ENCODE measurements around the gene CHST6.
"Not testable (repeated sequence)": the region's sequence is repeated elsewhere in the genome, so short reads cannot be mapped to it uniquely, and the experiment has no call there.

Gene CHST6

DNA sequence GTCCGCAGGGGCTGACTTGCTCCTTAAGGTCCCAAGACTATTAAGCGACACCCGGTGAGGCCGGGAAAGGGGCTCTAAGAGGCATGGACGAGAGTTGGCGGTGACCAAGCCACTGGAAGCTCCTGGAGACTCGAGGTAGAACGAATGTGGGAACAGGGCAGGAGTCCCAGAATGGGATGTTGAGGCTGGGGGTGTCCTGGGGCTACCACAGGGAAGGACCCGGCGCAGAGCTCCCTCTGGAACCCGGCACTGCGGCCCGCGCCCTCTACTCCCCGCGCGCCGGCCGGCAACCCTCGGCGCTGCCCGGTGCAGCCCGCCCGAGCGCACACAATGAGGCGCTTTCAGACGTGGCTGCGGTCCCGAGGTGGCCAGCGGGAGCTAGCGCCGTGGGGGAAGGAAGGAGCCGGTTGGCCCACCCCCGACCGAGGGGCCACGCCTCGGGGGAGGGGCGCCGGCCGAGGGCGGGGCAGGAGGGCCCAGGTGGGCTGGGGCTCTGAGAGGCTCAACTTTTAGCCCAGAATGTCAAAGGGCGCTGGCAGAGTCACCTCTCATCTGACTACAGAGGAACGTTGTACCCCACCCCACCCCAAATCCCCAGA is at the start of gene CHST6:
CHST6 (minus strand) TSS at position 366 of the 599 bp plus-strand sequence. CDS start 15,613 bp downstream, outside the sequence.
- Mint-ChIP-seq H3K9me3 (no peaks in the 10 kb centered on the region), H3K27me3 (peaks cover 34% of the 10 kb centered on the region), H3K36me3 (ENCODE audit: low read depth) (no peaks in the 10 kb centered on the region), H3K4me3 (peak within 1 kb of the TSS; percentile 62), H3K27ac (no peak within 1 kb of the TSS), H3K4me1 (ENCODE audit: low read depth) (peaks cover 8% of the 10 kb centered on the region)

DNA sequence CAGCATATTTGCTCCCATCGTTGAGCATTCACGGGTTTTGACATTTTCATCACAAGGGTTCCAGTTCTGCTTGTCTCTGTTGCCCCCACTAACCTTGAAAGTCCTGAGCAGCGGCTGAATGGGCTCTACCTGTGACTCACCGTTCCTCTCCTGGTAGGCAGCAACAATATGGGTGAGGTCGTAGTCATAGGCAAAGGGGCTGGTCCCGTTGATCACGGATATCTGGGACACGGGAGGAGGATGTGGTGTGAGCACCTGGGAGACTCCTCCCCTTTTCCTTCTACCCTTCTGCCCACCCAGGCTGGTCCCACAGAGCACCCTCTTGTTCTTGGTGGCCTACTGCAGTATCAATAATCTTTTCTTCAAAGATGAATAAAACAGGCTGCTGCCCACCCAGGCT is 47.2 kb upstream of the CHST6 start:
- not testable (repeated sequence) for H3K4me1 Mint-ChIP-seq (ENCODE audit: low read depth); H3K9me3 Mint-ChIP-seq; H3K36me3 Mint-ChIP-seq (ENCODE audit: low read depth); H3K27ac Mint-ChIP-seq; H3K4me3 Mint-ChIP-seq; H3K27me3 Mint-ChIP-seq

DNA sequence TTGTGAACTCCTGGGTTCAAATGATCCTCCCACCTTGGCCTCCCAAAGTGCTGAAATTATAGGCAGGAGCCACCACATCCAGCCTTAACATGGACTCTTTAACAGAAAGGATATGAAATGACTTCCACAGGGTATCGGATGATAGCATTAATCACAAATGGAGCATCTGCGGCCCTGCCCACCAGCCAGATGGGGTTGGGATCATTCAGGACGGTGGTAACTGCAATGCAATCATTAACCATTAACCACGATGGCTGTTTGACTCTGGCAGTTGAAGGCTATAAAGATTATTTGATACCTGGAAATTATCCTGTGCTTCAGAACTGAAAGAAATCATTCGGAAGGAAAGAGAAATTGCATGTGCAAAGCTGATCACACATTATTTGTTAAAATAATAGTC is 46.0 kb upstream of the CHST6 start:
- H3K4me3 Mint-ChIP-seq = no peak overlapping the region
- H3K9me3 Mint-ChIP-seq = no peaks in the 10 kb centered on the region
- H3K27ac Mint-ChIP-seq = no peak overlapping the region
- H3K4me1 Mint-ChIP-seq (ENCODE audit: low read depth) = no peaks in the 10 kb centered on the region
- H3K36me3 Mint-ChIP-seq (ENCODE audit: low read depth) = no peaks in the 10 kb centered on the region
- H3K27me3 Mint-ChIP-seq = no peaks in the 10 kb centered on the region

DNA sequence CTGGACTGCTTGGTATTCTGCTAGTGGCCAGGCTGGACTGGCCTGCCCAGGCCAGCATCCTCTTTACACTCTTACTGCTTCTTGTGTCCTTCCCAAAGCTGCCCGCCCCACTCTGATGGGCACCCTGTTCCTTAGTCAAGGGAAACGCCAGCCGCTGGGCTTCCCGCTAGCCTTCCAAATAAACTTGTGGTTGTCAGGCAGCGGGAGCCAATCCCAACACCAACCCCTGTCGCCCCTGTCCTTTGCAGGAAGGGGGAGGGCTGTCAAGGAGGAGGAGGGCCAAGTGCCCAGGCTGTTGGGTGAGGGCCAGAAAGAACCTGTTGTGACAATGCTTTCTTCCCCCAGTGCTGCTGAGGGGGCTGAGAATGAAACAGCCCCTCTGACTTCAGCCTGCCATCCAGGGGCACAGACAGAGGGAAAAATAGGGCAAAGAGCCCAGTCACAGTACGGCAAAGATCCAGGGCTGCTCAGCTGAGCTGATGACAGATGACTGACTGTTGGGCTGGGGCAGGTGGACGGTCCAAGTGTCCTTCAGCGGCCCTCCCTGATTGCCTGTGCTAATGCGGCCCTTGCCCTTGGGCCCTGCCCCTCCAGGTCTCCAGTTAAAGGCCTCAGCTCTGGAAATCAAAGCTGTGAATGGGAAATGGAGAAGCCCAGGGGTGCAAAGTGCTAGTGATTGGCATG is 43.8 kb upstream of the CHST6 start:
- H3K4me3 Mint-ChIP-seq = not testable (repeated sequence)

DNA sequence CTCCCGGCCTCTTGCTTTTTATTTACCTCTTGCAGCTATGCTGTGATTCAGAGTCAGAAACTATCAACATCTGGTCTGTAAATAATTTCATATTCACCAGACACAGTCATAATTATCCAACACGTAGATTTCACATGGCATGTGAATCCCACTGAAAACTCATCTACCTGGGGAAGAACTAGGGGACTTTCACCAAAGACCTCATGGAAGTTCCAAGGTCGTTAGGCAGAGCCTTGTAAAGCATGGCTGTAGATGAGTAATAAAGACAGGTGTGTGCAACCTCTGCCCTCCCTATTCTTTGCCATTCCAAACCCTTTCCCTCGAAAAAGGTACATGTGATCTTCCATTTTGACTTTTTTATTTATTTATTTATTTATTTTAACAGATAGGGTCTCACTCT is 42.5 kb upstream of the CHST6 start:
- H3K4me3 Mint-ChIP-seq = no peak overlapping the region
- H3K36me3 Mint-ChIP-seq (ENCODE audit: low read depth) = no peaks in the 10 kb centered on the region
- no peak overlapping the region for H3K27ac Mint-ChIP-seq
- H3K4me1 Mint-ChIP-seq (ENCODE audit: low read depth) = no peaks in the 10 kb centered on the region
- H3K9me3 Mint-ChIP-seq = no peaks in the 10 kb centered on the region
- no peaks in the 10 kb centered on the region for H3K27me3 Mint-ChIP-seq

More for the DNA sequence above, 43.8 kb upstream of the CHST6 start:
- H3K36me3 Mint-ChIP-seq (ENCODE audit: low read depth); H3K4me1 Mint-ChIP-seq (ENCODE audit: low read depth); H3K27me3 Mint-ChIP-seq; H3K27ac Mint-ChIP-seq; H3K9me3 Mint-ChIP-seq: not testable (repeated sequence)

DNA sequence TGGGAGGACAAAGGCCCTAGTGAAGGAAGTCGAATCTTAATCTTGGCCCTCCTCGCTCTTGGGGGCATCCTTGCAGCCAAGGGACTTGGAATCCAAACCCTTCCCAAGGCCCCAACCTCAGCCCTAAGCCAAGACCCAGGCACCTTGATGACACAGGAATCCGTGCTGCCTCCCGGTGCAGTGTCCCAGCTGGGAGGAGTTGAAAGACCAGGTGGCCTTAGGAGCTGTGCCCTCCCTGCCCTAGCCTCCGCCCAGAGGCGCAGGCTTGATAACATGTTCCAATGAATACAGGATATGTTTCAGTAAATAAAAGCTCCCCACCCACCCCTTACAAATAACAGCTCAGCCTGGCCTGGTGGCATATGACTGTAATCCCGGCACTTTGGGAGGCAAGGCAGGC is 40.7 kb upstream of the CHST6 start, which contains the start of gene CHST5:
CHST5 (minus strand) TSS at position 208 of the 400 bp plus-strand sequence. CDS start 5,724 bp downstream, outside the sequence.
- no peak within 1 kb of the TSS for H3K27ac Mint-ChIP-seq
- no peaks in the 10 kb centered on the region for H3K27me3 Mint-ChIP-seq
- H3K36me3 Mint-ChIP-seq (ENCODE audit: low read depth) = no peaks in the 10 kb centered on the region
- H3K4me1 Mint-ChIP-seq (ENCODE audit: low read depth) = no peaks in the 10 kb centered on the region
- no peaks in the 10 kb centered on the region for H3K9me3 Mint-ChIP-seq
- no peak within 1 kb of the TSS for H3K4me3 Mint-ChIP-seq

DNA sequence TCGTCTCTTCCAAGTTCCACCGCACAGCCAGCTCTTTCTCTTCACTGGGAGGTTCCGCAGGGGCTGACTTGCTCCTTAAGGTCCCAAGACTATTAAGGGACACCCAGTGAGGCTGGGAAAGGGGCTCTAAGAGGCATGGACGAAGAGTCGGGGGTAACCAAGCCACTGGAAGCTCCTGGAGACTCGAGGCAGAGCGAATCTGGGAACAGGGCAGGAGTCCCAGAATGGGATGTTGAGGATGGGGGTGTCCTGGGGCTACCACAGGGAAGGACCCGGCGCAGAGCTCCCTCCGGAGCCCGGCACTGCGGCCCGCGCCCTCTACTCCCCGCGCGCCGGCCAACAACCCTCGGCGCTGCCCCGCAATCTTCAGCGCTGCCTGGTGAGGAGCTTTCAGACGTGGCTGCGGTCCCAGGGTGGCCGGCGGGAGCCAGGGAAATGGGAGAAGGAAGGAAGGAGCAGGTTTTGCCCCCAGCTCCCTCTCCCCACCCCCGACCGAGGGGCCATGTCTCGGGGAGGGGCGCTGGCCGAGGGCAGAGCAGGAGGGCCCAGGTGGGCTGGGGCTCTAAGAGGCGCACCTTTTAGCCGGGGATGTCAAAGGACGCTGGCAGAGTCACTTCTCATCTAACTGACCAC is 40.1 kb upstream of the CHST6 start:
- no peak overlapping the region for H3K27ac Mint-ChIP-seq
- H3K4me1 Mint-ChIP-seq (ENCODE audit: low read depth) = no peaks in the 10 kb centered on the region
- no peaks in the 10 kb centered on the region for H3K27me3 Mint-ChIP-seq
- H3K9me3 Mint-ChIP-seq = no peaks in the 10 kb centered on the region
- no peaks in the 10 kb centered on the region for H3K36me3 Mint-ChIP-seq (ENCODE audit: low read depth)
- no peak overlapping the region for H3K4me3 Mint-ChIP-seq

DNA sequence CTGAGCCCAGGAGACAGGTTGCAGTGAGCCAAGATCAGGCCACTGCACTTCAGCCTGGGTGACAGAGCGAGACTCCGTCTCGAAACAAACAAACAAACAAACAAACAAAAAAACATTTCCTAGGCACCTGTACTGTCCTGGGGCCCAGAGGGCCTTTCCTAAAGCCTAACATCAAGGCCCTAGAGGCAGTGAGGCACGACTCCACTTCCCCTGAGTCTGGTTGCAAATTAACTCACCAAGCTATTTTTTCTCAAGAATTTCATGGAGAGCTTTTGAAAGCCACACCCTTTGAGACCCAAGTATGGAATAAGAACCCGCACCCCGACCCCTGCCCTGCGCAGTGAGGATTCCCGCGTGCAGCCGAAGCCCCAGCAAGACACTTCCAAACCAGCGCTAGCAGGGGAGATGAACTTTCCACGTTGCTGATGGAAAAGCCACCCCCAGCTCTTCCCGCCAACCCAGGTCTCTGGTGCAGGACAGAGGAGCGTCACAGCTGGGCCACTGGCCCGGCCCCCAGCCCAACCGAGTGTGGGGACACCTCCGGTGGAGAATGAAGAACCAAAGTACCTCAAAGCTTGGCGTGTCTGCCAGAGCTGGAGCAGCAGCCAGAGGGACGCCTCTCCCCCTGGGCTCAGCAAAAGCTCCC is 39.4 kb upstream of the CHST6 start:
- Mint-ChIP-seq H3K36me3 (ENCODE audit: low read depth) (no peaks in the 10 kb centered on the region), H3K4me1 (ENCODE audit: low read depth) (no peaks in the 10 kb centered on the region), H3K27me3 (no peaks in the 10 kb centered on the region), H3K9me3 (no peaks in the 10 kb centered on the region), H3K4me3 (no peak overlapping the region), H3K27ac (no peak overlapping the region)

DNA sequence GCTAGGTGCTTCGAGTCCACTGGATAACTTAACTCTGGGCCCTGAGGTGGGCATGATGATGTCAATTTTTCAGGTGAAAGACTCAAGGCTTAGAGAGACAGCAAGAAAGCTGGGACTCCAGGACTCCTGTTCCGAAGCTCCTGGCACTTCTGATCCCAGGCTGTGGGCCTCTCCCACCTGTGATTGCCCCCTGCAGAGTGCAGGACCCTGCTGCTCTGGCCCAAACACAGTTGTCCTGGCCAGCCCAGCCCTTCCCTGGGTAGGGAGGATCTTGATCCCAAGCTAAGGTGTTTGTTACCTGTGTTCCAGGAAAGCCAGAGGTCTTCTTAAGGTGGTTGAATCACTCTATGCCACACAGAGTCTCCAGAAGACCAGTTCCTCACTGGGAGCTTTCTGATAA is 37.5 kb upstream of the CHST6 start:
- H3K4me1 Mint-ChIP-seq (ENCODE audit: low read depth) = no peaks in the 10 kb centered on the region

DNA sequence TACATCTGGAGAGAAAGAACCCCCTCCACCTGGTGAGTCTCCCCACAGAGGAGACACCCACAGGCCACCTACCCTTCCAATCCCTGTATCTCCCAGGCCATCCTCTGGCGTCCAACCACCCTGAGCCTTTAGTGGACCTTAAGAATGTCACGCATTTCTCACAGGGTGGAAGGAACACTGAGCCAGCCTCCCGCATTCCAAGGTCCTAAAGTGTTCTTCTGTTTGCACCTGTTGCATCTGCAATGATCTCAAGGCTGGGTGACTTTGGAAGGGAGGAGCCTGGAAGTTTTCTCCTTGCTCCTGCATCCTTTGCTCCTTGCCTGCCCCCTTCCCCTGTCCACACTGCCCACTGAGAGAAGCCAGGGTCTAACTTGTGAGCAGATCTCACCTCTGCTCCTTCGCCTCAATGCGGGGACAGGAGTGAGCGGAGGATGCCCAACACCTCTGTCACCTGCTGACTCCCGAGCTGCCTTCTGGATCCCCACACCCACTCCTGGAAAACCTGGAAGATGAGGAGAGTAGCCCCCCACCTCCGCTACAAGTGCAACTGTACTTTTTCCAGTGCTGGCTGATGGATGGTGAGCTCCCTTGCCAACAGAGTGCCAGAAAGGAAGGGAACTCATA is 37.0 kb upstream of the CHST6 start:
- Mint-ChIP-seq H3K9me3 (no peaks in the 10 kb centered on the region), H3K36me3 (ENCODE audit: low read depth) (no peaks in the 10 kb centered on the region), H3K4me1 (ENCODE audit: low read depth) (no peaks in the 10 kb centered on the region), H3K4me3 (no peak overlapping the region), H3K27me3 (no peaks in the 10 kb centered on the region), H3K27ac (no peak overlapping the region)

More for the DNA sequence above, 37.5 kb upstream of the CHST6 start:
- H3K27ac Mint-ChIP-seq = no peak overlapping the region
- no peak overlapping the region for H3K4me3 Mint-ChIP-seq
- H3K27me3 Mint-ChIP-seq = no peaks in the 10 kb centered on the region
- H3K36me3 Mint-ChIP-seq (ENCODE audit: low read depth) = no peaks in the 10 kb centered on the region
- H3K9me3 Mint-ChIP-seq = no peaks in the 10 kb centered on the region

DNA sequence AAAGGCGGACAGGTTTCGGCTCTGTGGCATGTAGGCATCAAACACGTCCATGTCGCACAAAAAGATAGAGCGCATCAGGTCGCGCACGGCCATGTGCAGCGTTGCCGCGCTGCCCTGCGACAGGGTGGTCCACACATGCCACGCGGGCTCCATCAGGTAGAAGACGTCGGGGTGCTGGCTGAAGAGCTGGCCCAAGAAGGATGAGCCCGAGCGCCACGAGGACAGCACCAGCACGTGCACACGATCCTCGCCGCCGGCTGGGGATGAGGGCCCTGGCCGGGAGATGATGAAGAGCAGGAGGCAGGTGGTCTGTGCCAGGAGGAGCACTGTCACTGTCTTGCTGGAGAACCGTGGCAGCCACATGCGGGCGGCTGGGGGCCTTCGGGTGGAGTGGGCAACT is 34.7 kb upstream of the CHST6 start:
- Mint-ChIP-seq H3K4me1 (ENCODE audit: low read depth) (no peaks in the 10 kb centered on the region), H3K27ac (no peak overlapping the region), H3K4me3 (no peak overlapping the region), H3K9me3 (no peaks in the 10 kb centered on the region), H3K36me3 (ENCODE audit: low read depth) (no peaks in the 10 kb centered on the region), H3K27me3 (no peaks in the 10 kb centered on the region)

DNA sequence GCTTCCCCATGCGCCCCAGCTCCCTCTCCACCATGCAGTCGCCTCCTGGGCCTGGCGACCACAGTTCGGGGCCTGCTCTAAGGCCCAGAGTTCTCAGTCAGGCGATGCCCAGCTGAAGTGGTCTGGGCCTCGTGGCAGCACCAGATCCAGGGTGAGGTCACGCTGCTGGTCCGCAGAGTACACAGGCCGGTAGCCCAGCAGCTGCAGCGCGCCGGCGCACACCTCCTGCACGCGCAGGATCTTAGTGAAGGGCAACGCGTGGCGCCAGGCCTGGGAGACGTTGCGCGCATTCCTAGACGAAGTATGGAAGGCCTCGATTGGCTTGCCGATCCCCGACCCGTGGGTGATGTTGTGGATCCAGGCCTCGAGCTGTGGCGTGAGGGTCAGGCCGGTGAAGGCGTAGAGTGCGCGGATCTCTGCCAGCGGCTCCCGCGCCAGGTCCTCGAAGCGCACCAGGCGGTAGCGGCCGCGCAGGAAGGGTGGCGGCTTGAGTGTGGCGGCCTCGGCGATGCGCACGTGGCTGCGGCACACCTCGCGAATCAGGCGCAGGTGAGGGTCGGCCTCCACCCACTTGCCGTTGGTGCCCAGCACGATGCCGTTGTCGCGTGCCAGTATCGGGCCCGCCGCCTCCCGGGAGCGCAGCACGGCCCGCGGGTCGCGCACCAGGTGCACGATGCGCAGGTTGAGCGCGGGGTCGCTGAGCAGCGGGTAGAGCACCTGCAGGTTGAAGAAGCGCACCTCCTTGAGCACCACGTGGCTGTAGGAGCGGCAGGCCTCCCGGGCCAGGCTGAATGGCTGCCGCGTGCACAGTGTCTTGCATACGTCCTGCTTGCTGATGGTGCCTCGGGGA is 34.0 kb upstream of the CHST6 start:
- Mint-ChIP-seq H3K27me3 (no peaks in the 10 kb centered on the region), H3K9me3 (no peaks in the 10 kb centered on the region), H3K4me1 (ENCODE audit: low read depth) (no peaks in the 10 kb centered on the region), H3K4me3 (no peak overlapping the region), H3K36me3 (ENCODE audit: low read depth) (no peaks in the 10 kb centered on the region), H3K27ac (no peak overlapping the region)

DNA sequence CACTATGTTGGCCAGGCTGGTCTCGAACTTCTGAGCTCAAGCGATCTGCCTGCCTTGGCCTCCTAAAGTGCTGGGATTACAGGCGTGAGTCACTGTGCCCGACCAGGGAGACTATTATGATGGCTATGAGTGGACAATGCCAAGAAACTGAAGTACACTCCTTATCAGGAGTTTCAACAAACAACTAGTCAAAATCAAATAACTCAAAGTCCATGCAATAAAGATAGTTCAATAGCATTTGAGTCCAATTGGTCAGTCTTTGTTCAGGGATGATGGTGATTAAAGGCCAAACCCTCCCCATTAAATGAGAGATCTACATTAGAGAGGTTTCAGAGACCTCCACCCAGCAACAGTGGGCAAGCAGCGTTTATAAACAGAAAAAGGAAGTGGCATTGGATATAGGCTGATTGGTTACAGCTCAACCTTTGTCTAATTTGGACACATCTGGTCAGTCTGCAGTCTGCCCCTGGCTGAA is 32.6 kb upstream of the CHST6 start:
- Mint-ChIP-seq H3K36me3 (ENCODE audit: low read depth) (no peaks in the 10 kb centered on the region), H3K9me3 (no peaks in the 10 kb centered on the region), H3K4me3 (no peak overlapping the region), H3K27me3 (no peaks in the 10 kb centered on the region), H3K27ac (no peak overlapping the region), H3K4me1 (ENCODE audit: low read depth) (no peaks in the 10 kb centered on the region)
